RWPE2 (cell line): Measurements from ENCODE around the gene SLC13A5.
A peak's percentile ranks its signal among the peaks of the same experiment; 100 is the strongest.

Source experiments
- ATAC-seq: fragments of 200-7000 bp; cut with Tn5 transposase; 3 replicates; pipeline ENCODE4 v1.9.1; 2021; ENCODE audit warnings: low read depth
- DNase-seq: peaks from one replicate; pipeline ENCODE4 v3.0.0-alpha.2; 2020; ENCODE audit warnings: low spot score
- H3K27ac ChIP-seq: fragments of 450-650 bp; 2 replicates; pipeline ENCODE4 v1.5.1; 2017; ENCODE audit warnings: mild to moderate bottlenecking; ENCODE audit not compliant: poor library complexity, severe bottlenecking
- H3K27me3 ChIP-seq: fragments of 250-450 bp; sonication (Bioruptor Pico); 2 replicates; pipeline ENCODE4 v1.5.1; 2021; ENCODE audit warnings: mild to moderate bottlenecking, moderate library complexity; ENCODE audit not compliant: insufficient read depth, poor library complexity, severe bottlenecking
- H3K36me3 ChIP-seq: fragments of 250-450 bp; sonication (Bioruptor Pico); 2 replicates; pipeline ENCODE4 v1.5.1; 2020; ENCODE audit warnings: low read depth, mild to moderate bottlenecking, moderate library complexity
- H3K4me1 ChIP-seq: fragments of 250-450 bp; sonication (Bioruptor Pico); 2 replicates; pipeline ENCODE4 v1.5.1; 2021; ENCODE audit warnings: mild to moderate bottlenecking, moderate library complexity; ENCODE audit not compliant: insufficient read depth, poor library complexity, severe bottlenecking
- H3K4me3 ChIP-seq: fragments of 250-450 bp; sonication (Bioruptor Pico); 2 replicates; pipeline ENCODE4 v1.5.1; 2021; ENCODE audit warnings: mild to moderate bottlenecking, moderate library complexity; ENCODE audit not compliant: severe bottlenecking
- H3K9me3 ChIP-seq: fragments of 250-450 bp; sonication (Bioruptor Pico); 2 replicates; pipeline ENCODE4 v1.5.1; 2021; ENCODE audit warnings: mild to moderate bottlenecking, moderate library complexity; ENCODE audit not compliant: severe bottlenecking
- CTCF ChIP-seq: fragments of 450-650 bp; IDR thresholded peaks from one replicate; pipeline ENCODE4 v1.5.1; 2017; ENCODE audit warnings: mild to moderate bottlenecking, moderate library complexity; ENCODE audit not compliant: poor library complexity, severe bottlenecking

Gene SLC13A5

GRCh38 chr17:6755731-6756184, 42.6 kb upstream of the SLC13A5 start, which contains the start of gene XAF1:
Gene XAF1 (plus strand): TSS chr17:6756046. CDS start chr17:6756079, 33 bp downstream.
- H3K4me1 ChIP-seq, result peaks cover 24% of the 10 kb centered on the region
- no peaks in the 10 kb centered on the region for H3K9me3 ChIP-seq
- H3K27me3 ChIP-seq, result no peaks in the 10 kb centered on the region
- ATAC-seq (peak; percentile 35), DNase-seq (no peak)
- peak within 1 kb of the TSS; percentile 17 for H3K4me3 ChIP-seq
- H3K36me3 ChIP-seq, result no peaks in the 10 kb centered on the region
- H3K27ac ChIP-seq, result peak within 1 kb of the TSS; percentile 6
- no peak for TF ChIP-seq CTCF

GRCh38 chr17:6755281-6755680, 42.1 kb upstream of the SLC13A5 start:
- H3K4me1 ChIP-seq, result peaks cover 24% of the 10 kb centered on the region
- DNase-seq (no peak), ATAC-seq (no peak)
- no peaks in the 10 kb centered on the region for H3K27me3 ChIP-seq
- no peak overlapping the region for H3K4me3 ChIP-seq
- H3K27ac ChIP-seq, result peak overlapping the region; percentile 6
- no peaks in the 10 kb centered on the region for H3K9me3 ChIP-seq
- H3K36me3 ChIP-seq, result no peaks in the 10 kb centered on the region
- TF ChIP-seq CTCF, result no peak

- H3K27ac ChIP-seq, result peak overlapping the region; percentile 97
- no peak for TF ChIP-seq CTCF
Measured at GRCh38 chr17:6753546-6753945, 40.4 kb upstream of the SLC13A5 start.

GRCh38 chr17:6753006-6753445, 39.9 kb upstream of the SLC13A5 start:
- Histone ChIP-seq H3K36me3 (no peaks in the 10 kb centered on the region), H3K9me3 (no peaks in the 10 kb centered on the region), H3K27me3 (no peaks in the 10 kb centered on the region), H3K4me1 (peaks cover 24% of the 10 kb centered on the region), H3K4me3 (no peak overlapping the region), H3K27ac (peak overlapping the region; percentile 97)
- ATAC-seq, result peak; percentile 15; the same call in 1 of the 3 replicates
- no peak for DNase-seq
- TF ChIP-seq CTCF, result no peak

More at GRCh38 chr17:6753546-6753945, 40.4 kb upstream of the SLC13A5 start:
- Histone ChIP-seq H3K4me3 (no peak overlapping the region), H3K4me1 (peaks cover 24% of the 10 kb centered on the region), H3K36me3 (no peaks in the 10 kb centered on the region), H3K9me3 (no peaks in the 10 kb centered on the region), H3K27me3 (no peaks in the 10 kb centered on the region)
- DNase-seq (no peak), ATAC-seq (no peak)
